Stimulated activated CD4-positive, alpha-beta T cell treated with anti-CD3 and anti-CD28 coated beads, TNF-alpha, amount 100 ng/mL, for 1 hour (primary cell): ENCODE data around the gene CDKN2A.
A peak's percentile ranks its signal among the peaks of the same experiment; 100 is the strongest.

ENCODE experiments used
- DNase-seq, 3 donors: peaks; one replicate each; pipeline ENCODE4 v3.0.0-alpha.2; 2020; ENCODE audit warnings: low read depth in 3 of 3, low spot score in 1 of 3

Gene CDKN2A

GRCh38 chr9:21993893-21994555, at the start of gene CDKN2A:
Gene CDKN2A, minus strand, starts transcription at chr9:21994392.
- DNase-seq, result no peak

GRCh38 chr9:22043928-22044327, 49.7 kb upstream of the CDKN2A start:
- no peak for DNase-seq

- no peak for DNase-seq
These were observed 47.6 kb upstream of the CDKN2A start for GRCh38 chr9:22041775-22042174.

GRCh38 chr9:22041344-22041743, 47.2 kb upstream of the CDKN2A start:
- DNase-seq, result no peak

- DNase-seq, result no peak
These were observed 46.6 kb upstream of the CDKN2A start for GRCh38 chr9:22040760-22041159.

- DNase-seq, result no peak
These were observed 45.1 kb upstream of the CDKN2A start for GRCh38 chr9:22039258-22039657.

- DNase-seq, result no peak
These were observed 43.9 kb upstream of the CDKN2A start for GRCh38 chr9:22037954-22038690.

- DNase-seq, result no peak
These were observed 42.9 kb upstream of the CDKN2A start for GRCh38 chr9:22036866-22037626.

GRCh38 chr9:22035591-22036011, 41.4 kb upstream of the CDKN2A start:
- no peak for DNase-seq

- DNase-seq, result no peak
These were observed 38.9 kb upstream of the CDKN2A start for GRCh38 chr9:22033012-22033630.

GRCh38 chr9:22031655-22032411, 37.6 kb upstream of the CDKN2A start:
- DNase-seq, result no peak

GRCh38 chr9:22030101-22030598, 36.0 kb upstream of the CDKN2A start:
- no peak for DNase-seq

GRCh38 chr9:22029231-22029630, 35.0 kb upstream of the CDKN2A start:
- DNase-seq, result no peak

- DNase-seq, result no peak
These were observed 34.2 kb upstream of the CDKN2A start for GRCh38 chr9:22028394-22028793.

- DNase-seq, result no peak
These were observed 32.5 kb upstream of the CDKN2A start for GRCh38 chr9:22026696-22027095.

- no peak for DNase-seq
These were observed 28.2 kb upstream of the CDKN2A start for GRCh38 chr9:22022396-22022795.

- DNase-seq, result no peak
These were observed 16.9 kb upstream of the CDKN2A start for GRCh38 chr9:22010866-22011625.

- DNase-seq, result no peak
These were observed 15.3 kb upstream of the CDKN2A start for GRCh38 chr9:22009506-22009867.

GRCh38 chr9:22008717-22009505, 14.7 kb upstream of the CDKN2A start, which contains the start of gene CDKN2B:
Gene CDKN2B, minus strand, starts transcription at chr9:22009305. Its CDS starts 352 bp downstream, at chr9:22008953.
- peak in 1 of 3 donors; percentile 57 for DNase-seq
